Endothelial cell of umbilical vein (primary cell): ENCODE measurements around the gene FAM174B. TPM values are rescaled to one million over a fixed set of nuclear protein-coding genes. Genes with fewer than 3 reads are reported as not detected.
A peak's percentile ranks its signal among the peaks of the same experiment; 100 is the strongest.

Source experiments
- BruUV-seq: library from RNA; stranded (reverse); fragments of 400-500 nt; replicated peaks from 2 replicates; lab custom pipeline; 2021; lab: Mats Ljungman, UMichigan
- CTCF ChIA-PET: fragments of 300-600, 350-600 bp; sonication (Branson Sonifier 250); formaldehyde crosslinking; loops from one replicate; lab custom pipeline; 2021; ENCODE audit warnings: antibody characterized with exemption, inconsistent platforms; lab: Charles Lee
- POLR2A ChIA-PET: fragments of 300-600, 350-600 bp; sonication (Branson Sonifier 250); formaldehyde crosslinking; loops from one replicate; lab custom pipeline; 2021; ENCODE audit warnings: antibody characterized with exemption, inconsistent platforms; lab: Charles Lee
- DNase-seq: peaks from one replicate; pipeline ENCODE4 v3.0.0-alpha.2; 2011; ENCODE audit warnings: low read depth, low spot score
- FAIRE-seq: peaks from 2 replicates; lab custom pipeline; 2011; peaks lifted over from hg19 to GRCh38; lab: Jason Lieb, UNC
- H2AFZ ChIP-seq: 2 replicates; pipeline ENCODE4 v1.6.0; 2012; ENCODE audit warnings: low read depth, low read length, control low read depth, inconsistent platforms
- H3K27ac ChIP-seq: 2 replicates; pipeline ENCODE4 v1.5.1; 2011; ENCODE audit warnings: low read depth, mild to moderate bottlenecking, control low read depth, low read length, moderate library complexity; ENCODE audit not compliant: insufficient read depth
- H3K27me3 ChIP-seq, 2 experiments: 2 replicates each; pipeline versions ENCODE4 v1.6.0 to v1.6.1; 2011; ENCODE audit warnings: low read length in 2 of 2, mixed read lengths in 1 of 2; ENCODE audit not compliant: control insufficient read depth in 2 of 2, insufficient read depth in 2 of 2
- H3K36me3 ChIP-seq, 2 experiments: 2 replicates in 1 of 2; 3 replicates in 1 of 2; pipeline ENCODE4 v1.5.1; 2011; ENCODE audit warnings: low read length in 2 of 2, mild to moderate bottlenecking in 1 of 2, moderate library complexity in 1 of 2; ENCODE audit not compliant: control insufficient read depth in 2 of 2, insufficient read depth in 2 of 2; ENCODE audit errors: extremely low read depth in 1 of 2
- H3K4me1 ChIP-seq: 3 replicates; pipeline ENCODE4 v1.5.1; 2011; ENCODE audit warnings: mild to moderate bottlenecking, low read length; ENCODE audit not compliant: control insufficient read depth, insufficient read depth; ENCODE audit errors: extremely low read depth
- H3K4me2 ChIP-seq: 2 replicates; pipeline ENCODE4 v1.6.1; 2011; ENCODE audit warnings: low read length, control low read depth, mixed read lengths; ENCODE audit not compliant: insufficient read depth
- H3K4me3 ChIP-seq, 3 experiments: fragments of 200-600 bp in 1 of 3; sonication (generic), shearing (Covaris generic) in 1 of 3; replicated peaks in 1 of 3; 2 replicates each; pipeline ENCODE4 v1.5.1; 2011 to 2016; ENCODE audit warnings: control low read depth in 3 of 3, low read length in 3 of 3, mild to moderate bottlenecking in 2 of 3, inconsistent platforms in 1 of 3, low read depth in 1 of 3, moderate library complexity in 1 of 3; ENCODE audit not compliant: insufficient read depth in 1 of 3
- H3K79me2 ChIP-seq: 2 replicates; pipeline ENCODE4 v1.6.0; 2012; ENCODE audit warnings: low read length, inconsistent platforms; ENCODE audit not compliant: control insufficient read depth, insufficient read depth
- H3K9ac ChIP-seq: replicated peaks from 2 replicates; pipeline ENCODE3; 2011; ENCODE audit warnings: low read length, control low read depth; ENCODE audit not compliant: insufficient read depth; ENCODE audit errors: extremely low read depth
- H3K9me1 ChIP-seq: replicated peaks from 3 replicates; pipeline ENCODE4 v1.6.0; 2011; ENCODE audit warnings: mild to moderate bottlenecking, low read length; ENCODE audit not compliant: control insufficient read depth, insufficient read depth; ENCODE audit errors: extremely low read depth
- H3K9me3 ChIP-seq: replicated peaks from 2 replicates; pipeline ENCODE4 v1.5.1; 2012; ENCODE audit warnings: low read length, inconsistent platforms; ENCODE audit not compliant: control insufficient read depth, insufficient read depth
- H4K20me1 ChIP-seq: replicated peaks from 2 replicates; pipeline ENCODE3; 2011; ENCODE audit warnings: mild to moderate bottlenecking, low read length; ENCODE audit not compliant: control insufficient read depth, insufficient read depth; ENCODE audit errors: extremely low read depth
- EZH2 ChIP-seq: IDR thresholded peaks from 2 replicates; pipeline ENCODE4 v1.6.1; 2012; ENCODE audit warnings: borderline replicate concordance, low read depth, mild to moderate bottlenecking, moderate library complexity, low read length, inconsistent platforms; ENCODE audit not compliant: severe bottlenecking
- FOS ChIP-seq: IDR thresholded peaks from 2 replicates; pipeline ENCODE4 v1.6.1; 2011; ENCODE audit warnings: mild to moderate bottlenecking, low read length, moderate library complexity, borderline replicate concordance; ENCODE audit not compliant: insufficient read depth
- GATA2 ChIP-seq: IDR thresholded peaks from 2 replicates; pipeline ENCODE4 v1.7.0; 2011; ENCODE audit warnings: low read depth, mild to moderate bottlenecking, moderate library complexity, mixed read lengths, low read length; ENCODE audit not compliant: insufficient read length, insufficient read depth
- JUN ChIP-seq: IDR thresholded peaks from 2 replicates; pipeline ENCODE4 v1.6.1; 2011; ENCODE audit warnings: borderline replicate concordance, low read depth; ENCODE audit not compliant: insufficient read length, insufficient read depth
- MAX ChIP-seq: IDR thresholded peaks from 2 replicates; pipeline ENCODE4 v1.6.1; 2011; ENCODE audit not compliant: insufficient read depth, insufficient read length
- MYC ChIP-seq: IDR thresholded peaks from one replicate; pipeline ENCODE4 v1.6.1; 2011; ENCODE audit warnings: mild to moderate bottlenecking, low read depth, low read length
- POLR2A ChIP-seq: IDR thresholded peaks from 2 replicates; pipeline ENCODE4 v1.6.1; 2012; ENCODE audit warnings: low read depth, mild to moderate bottlenecking, control low read depth, low read length
- POLR2AphosphoS5 ChIP-seq: IDR thresholded peaks from 2 replicates; pipeline ENCODE4 v1.6.1; 2012; ENCODE audit warnings: low read depth, mild to moderate bottlenecking, control low read depth, low read length, moderate library complexity; ENCODE audit not compliant: insufficient read depth
- dilution Hi-C: fragments of 300-500 bp; cut with MboI; formaldehyde crosslinking; loops from one replicate; pipeline ENCODE4 v1.15.0; 2019; ENCODE audit warnings: low sequenced_read_pairs; ENCODE audit not compliant: extremely low pct_ligation_motif_present
- intact Hi-C: fragments of 100-400 bp; cut with micrococcal nuclease; formaldehyde crosslinking; loops from one replicate; pipeline ENCODE4 v1.10.0; 2022
- polyA plus RNA-seq, 4 experiments: library from polyadenylated mRNA; depleted of rRNA in 3 of 4; stranded (reverse) in 3 of 4; unstranded in 1 of 4; fragments of >200 nt; gene quantifications; 2 replicates each; pipeline versions ENCODE4 v1.2.1 to v1.2.3, GENCODE V29; 2011 to 2012; ENCODE audit warnings: missing spikeins in 1 of 4
- total RNA-seq: library from RNA; stranded (reverse); gene quantifications from 2 replicates; pipeline ENCODE4 v1.2.3, GENCODE V29; 2021
- TF ChIP-seq, protein P1 (sequence below), 2 donors: IDR thresholded peaks; 1 replicate in 1 of 2; 2 replicates in 1 of 2; pipeline ENCODE4 v1.5.1; 2011; ENCODE audit warnings: low read length in 2 of 2, mild to moderate bottlenecking in 2 of 2, moderate library complexity in 2 of 2, control low read depth in 1 of 2, inconsistent platforms in 1 of 2, low read depth in 1 of 2; ENCODE audit not compliant: insufficient read depth in 1 of 2; ENCODE audit errors: extremely low read depth in 1 of 2

Gene FAM174B
- total and polyA plus RNA-seq, 2 donors (not counting 3 experiments of a cell fraction or from before 2014, with no cell fraction given): 25.9 to 30.2 TPM

GRCh38 chr15:92625251-92625980 lies 30.2 kb downstream of the FAM174B start:
- intact Hi-C loops (loop anchor here (1.0 to 2.0 kb wide), 3 partner anchors 8 to 93 kb away; no protein-coding TSS in a partner anchor), dilution Hi-C loops (no loop called here)
- Histone ChIP-seq H3K27ac (peak overlapping the region; percentile 89), H3K9me1 (no peaks in the 10 kb centered on the region), H3K79me2 (peaks cover 48% of the 10 kb centered on the region), H3K9me3 (no peaks in the 10 kb centered on the region), H3K4me3 (no peak overlapping the region), H3K36me3 (peaks cover 0 to 3% of the 10 kb centered on the region in 2 experiments), H4K20me1 (no peaks in the 10 kb centered on the region), H3K9ac (peak overlapping the region; percentile 52), H2AFZ (no peak overlapping the region), H3K4me2 (peak overlapping the region; percentile 25), H3K27me3 (no peaks in the 10 kb centered on the region), H3K4me1 (peaks cover 43% of the 10 kb centered on the region)
- CTCF ChIA-PET: interaction anchor here (0.5 to 2.2 kb wide), 5 partner anchors 9 to 463 kb away, joined by 3 to 9 read pairs (median 5); partner anchors contain the start of gene FAM174B
- POLR2A ChIA-PET: interaction anchor here (0.5 kb wide), 1 partner anchor 8 kb away, joined by 3 read pairs; no protein-coding TSS in a partner anchor
- DNase-seq (peak; percentile 93), FAIRE-seq (peak; percentile 94)
- TSS peak; percentile 14 for BruUV-seq
- no peak for TF ChIP-seq EZH2
- peak; percentile 33 for TF ChIP-seq POLR2A
- no peak for TF ChIP-seq GATA2
- peak; percentile 57 for TF ChIP-seq JUN
- TF ChIP-seq MYC: no peak
- TF ChIP-seq, protein P1, sequence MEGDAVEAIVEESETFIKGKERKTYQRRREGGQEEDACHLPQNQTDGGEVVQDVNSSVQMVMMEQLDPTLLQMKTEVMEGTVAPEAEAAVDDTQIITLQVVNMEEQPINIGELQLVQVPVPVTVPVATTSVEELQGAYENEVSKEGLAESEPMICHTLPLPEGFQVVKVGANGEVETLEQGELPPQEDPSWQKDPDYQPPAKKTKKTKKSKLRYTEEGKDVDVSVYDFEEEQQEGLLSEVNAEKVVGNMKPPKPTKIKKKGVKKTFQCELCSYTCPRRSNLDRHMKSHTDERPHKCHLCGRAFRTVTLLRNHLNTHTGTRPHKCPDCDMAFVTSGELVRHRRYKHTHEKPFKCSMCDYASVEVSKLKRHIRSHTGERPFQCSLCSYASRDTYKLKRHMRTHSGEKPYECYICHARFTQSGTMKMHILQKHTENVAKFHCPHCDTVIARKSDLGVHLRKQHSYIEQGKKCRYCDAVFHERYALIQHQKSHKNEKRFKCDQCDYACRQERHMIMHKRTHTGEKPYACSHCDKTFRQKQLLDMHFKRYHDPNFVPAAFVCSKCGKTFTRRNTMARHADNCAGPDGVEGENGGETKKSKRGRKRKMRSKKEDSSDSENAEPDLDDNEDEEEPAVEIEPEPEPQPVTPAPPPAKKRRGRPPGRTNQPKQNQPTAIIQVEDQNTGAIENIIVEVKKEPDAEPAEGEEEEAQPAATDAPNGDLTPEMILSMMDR (IDR thresholded peaks at IDR 0.05; ENCODE audit: extremely low read depth in 1 of 2, insufficient read depth in 1 of 2, low read depth in 1 of 2, low read length in 2 of 2): no peak
- TF ChIP-seq MAX: no peak
- peak; percentile 33 for TF ChIP-seq POLR2AphosphoS5
- TF ChIP-seq FOS: peak; percentile 49
